Measurements from ENCODE around the gene PHF11. TPM values are rescaled to one million over a fixed set of nuclear protein-coding genes. Genes with fewer than 3 reads are reported as not detected.

PHF11 gene
- total RNA-seq, 1 donor from 2014 or later, result 57.4 TPM

DNA sequence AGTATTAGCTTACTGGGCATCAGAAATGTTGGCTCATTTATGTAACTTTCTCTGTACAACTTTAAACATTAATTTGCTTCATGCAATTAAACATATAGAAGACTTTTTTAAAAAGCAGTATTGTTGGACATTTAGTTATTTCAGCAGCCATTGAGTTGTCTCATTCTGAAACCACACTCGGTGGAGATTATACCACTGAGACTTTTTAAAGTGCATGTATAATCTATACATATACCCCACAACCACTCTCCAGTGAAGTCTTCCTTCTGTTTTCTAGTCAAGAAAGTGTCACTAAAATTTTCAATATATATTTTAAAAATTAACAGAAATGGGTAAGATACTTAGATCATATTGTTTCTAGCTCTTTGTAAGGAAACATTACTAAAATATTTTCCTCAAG lies 36.2 kb upstream of the PHF11 start:
- peaks cover 0 to 4% of the 10 kb centered on the region in 2 donors for H3K4me1 ChIP-seq
- H3K27me3 ChIP-seq, result no peaks in the 10 kb centered on the region
- peaks cover 32 to 38% of the 10 kb centered on the region in 2 donors for H3K36me3 ChIP-seq
- DNase-seq (ENCODE audit: low spot score in 2 of 2), result no peak
- no peak overlapping the region for H3K27ac ChIP-seq
- H3K9me3 ChIP-seq, result no peaks in the 10 kb centered on the region
- intact Hi-C loops (cut with DNase I), result no loop called here
- H3K4me3 ChIP-seq, result no peak overlapping the region
- TF ChIP-seq, protein P1, sequence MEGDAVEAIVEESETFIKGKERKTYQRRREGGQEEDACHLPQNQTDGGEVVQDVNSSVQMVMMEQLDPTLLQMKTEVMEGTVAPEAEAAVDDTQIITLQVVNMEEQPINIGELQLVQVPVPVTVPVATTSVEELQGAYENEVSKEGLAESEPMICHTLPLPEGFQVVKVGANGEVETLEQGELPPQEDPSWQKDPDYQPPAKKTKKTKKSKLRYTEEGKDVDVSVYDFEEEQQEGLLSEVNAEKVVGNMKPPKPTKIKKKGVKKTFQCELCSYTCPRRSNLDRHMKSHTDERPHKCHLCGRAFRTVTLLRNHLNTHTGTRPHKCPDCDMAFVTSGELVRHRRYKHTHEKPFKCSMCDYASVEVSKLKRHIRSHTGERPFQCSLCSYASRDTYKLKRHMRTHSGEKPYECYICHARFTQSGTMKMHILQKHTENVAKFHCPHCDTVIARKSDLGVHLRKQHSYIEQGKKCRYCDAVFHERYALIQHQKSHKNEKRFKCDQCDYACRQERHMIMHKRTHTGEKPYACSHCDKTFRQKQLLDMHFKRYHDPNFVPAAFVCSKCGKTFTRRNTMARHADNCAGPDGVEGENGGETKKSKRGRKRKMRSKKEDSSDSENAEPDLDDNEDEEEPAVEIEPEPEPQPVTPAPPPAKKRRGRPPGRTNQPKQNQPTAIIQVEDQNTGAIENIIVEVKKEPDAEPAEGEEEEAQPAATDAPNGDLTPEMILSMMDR (IDR thresholded peaks at IDR 0.05), result no peak

DNA sequence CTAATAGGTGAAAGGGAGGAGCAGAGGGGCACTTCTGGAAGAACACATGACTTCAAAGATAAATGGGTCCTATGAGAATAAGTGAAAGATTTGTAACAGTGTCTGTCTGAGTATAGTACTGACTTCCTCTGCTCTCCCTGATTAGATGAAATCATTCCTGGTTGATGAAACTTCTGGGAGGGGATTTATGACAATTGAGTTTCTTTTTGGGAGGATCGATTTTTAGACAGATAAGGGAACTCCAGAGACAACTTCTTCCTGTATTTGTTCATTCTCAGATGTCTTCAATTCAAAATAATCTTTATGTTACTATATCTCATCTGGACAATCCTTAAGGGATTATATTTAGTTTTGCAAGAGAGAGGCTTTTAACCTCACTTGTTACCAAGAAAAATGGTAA lies 31.7 kb upstream of the PHF11 start:
- Histone ChIP-seq H3K27ac (no peak overlapping the region), H3K4me3 (no peak overlapping the region), H3K27me3 (no peaks in the 10 kb centered on the region), H3K36me3 (peaks cover 37 to 44% of the 10 kb centered on the region in 2 donors), H3K4me1 (no peaks in the 10 kb centered on the region), H3K9me3 (no peaks in the 10 kb centered on the region)
- TF ChIP-seq, protein P1 (IDR thresholded peaks at IDR 0.05), result no peak
- intact Hi-C loops (cut with DNase I), result no loop called here
- no peak for DNase-seq (ENCODE audit: low spot score in 2 of 2)

- no peak overlapping the region for H3K27ac ChIP-seq
- no peak for DNase-seq (ENCODE audit: low spot score in 2 of 2)
- intact Hi-C loops (cut with DNase I), result no loop called here
Observed at GRCh38 chr13:49464621-49465325, 31.0 kb upstream of the PHF11 start.

DNA sequence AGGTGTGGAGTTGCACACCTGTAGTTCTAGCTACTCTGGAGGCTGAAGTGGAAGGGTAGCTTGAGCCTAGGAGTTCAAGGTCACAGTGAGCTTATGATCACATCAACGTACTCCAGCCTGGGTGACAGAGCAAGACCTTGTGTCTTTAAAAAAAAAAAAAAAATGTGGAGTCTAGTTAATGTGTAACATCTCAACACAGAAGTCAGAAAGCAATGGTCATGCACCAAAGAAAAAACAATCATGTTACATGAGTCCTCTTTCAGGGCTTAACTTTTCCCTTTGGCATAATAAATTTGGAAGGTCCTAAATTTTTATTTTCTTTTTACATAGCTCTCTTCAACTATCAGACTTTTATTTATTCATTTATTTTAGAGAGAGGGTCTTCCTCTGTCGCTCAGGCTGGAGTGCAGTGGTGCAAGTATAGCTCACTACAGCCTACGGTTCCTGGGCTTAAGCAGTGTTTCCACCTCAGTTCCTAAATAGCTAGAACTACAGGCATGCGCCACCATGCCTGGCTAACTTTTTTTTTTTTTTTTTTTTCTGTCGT lies 29.4 kb upstream of the PHF11 start:
- no peak overlapping the region for H3K4me3 ChIP-seq
- H3K9me3 ChIP-seq, result no peaks in the 10 kb centered on the region
- H3K27ac ChIP-seq, result no peak overlapping the region
- intact Hi-C loops (cut with DNase I), result no loop called here
- no peaks in the 10 kb centered on the region for H3K27me3 ChIP-seq
- no peak for DNase-seq (ENCODE audit: low spot score in 2 of 2)
- TF ChIP-seq, protein P1 (IDR thresholded peaks at IDR 0.05), result no peak
- no peaks in the 10 kb centered on the region for H3K4me1 ChIP-seq
- H3K36me3 ChIP-seq, result peaks cover 38% of the 10 kb centered on the region in 2 donors

More at GRCh38 chr13:49464621-49465325, 31.0 kb upstream of the PHF11 start:
- H3K36me3 ChIP-seq, result peaks cover 37 to 44% of the 10 kb centered on the region in 2 donors
- H3K4me3 ChIP-seq, result no peak overlapping the region
- H3K27me3 ChIP-seq, result no peaks in the 10 kb centered on the region
- TF ChIP-seq, protein P1 (IDR thresholded peaks at IDR 0.05), result no peak
- H3K4me1 ChIP-seq, result no peaks in the 10 kb centered on the region
- no peaks in the 10 kb centered on the region for H3K9me3 ChIP-seq

- intact Hi-C loops (cut with DNase I), result no loop called here
- H3K9me3 ChIP-seq, result no peaks in the 10 kb centered on the region
- DNase-seq (ENCODE audit: low spot score in 2 of 2), result no peak
- TF ChIP-seq, protein P1 (IDR thresholded peaks at IDR 0.05), result no peak
- H3K27ac ChIP-seq, result no peak overlapping the region
- H3K4me1 ChIP-seq, result no peaks in the 10 kb centered on the region
- no peak overlapping the region for H3K4me3 ChIP-seq
- peaks cover 25 to 38% of the 10 kb centered on the region in 2 donors for H3K36me3 ChIP-seq
- no peaks in the 10 kb centered on the region for H3K27me3 ChIP-seq
Observed at GRCh38 chr13:49472186-49472585, 23.6 kb upstream of the PHF11 start.
